ENCODE results near the gene RASA4.
"Not testable (repeated sequence)": the region's sequence is repeated elsewhere in the genome, so short reads cannot be mapped to it uniquely, and the experiment has no call there.

GRCh38 chr7:102636956-102637355 lies 20.4 kb upstream of the RASA4 start:
- not testable (repeated sequence) for TF ChIP-seq CTCF (IDR thresholded peaks at IDR 0.05; ENCODE audit: low read depth, low read length, missing input control); YY1 (IDR thresholded peaks at IDR 0.05); RXRA (IDR thresholded peaks at IDR 0.05); TAF1 (conservative IDR thresholded peaks at IDR 0.05); JUND (IDR thresholded peaks at IDR 0.05); SP1 (IDR thresholded peaks at IDR 0.05); HNF4G (IDR thresholded peaks at IDR 0.05); NR2F2 (IDR thresholded peaks at IDR 0.05); GABPA (IDR thresholded peaks at IDR 0.05 in 1 of 2, conservative IDR thresholded peaks at IDR 0.05 in 1 of 2); RAD21 (IDR thresholded peaks at IDR 0.05); EGR1 (IDR thresholded peaks at IDR 0.05; ENCODE audit: low read depth in 2 of 2); ATF3 (IDR thresholded peaks at IDR 0.05)
- TF ChIP-seq, protein P1, sequence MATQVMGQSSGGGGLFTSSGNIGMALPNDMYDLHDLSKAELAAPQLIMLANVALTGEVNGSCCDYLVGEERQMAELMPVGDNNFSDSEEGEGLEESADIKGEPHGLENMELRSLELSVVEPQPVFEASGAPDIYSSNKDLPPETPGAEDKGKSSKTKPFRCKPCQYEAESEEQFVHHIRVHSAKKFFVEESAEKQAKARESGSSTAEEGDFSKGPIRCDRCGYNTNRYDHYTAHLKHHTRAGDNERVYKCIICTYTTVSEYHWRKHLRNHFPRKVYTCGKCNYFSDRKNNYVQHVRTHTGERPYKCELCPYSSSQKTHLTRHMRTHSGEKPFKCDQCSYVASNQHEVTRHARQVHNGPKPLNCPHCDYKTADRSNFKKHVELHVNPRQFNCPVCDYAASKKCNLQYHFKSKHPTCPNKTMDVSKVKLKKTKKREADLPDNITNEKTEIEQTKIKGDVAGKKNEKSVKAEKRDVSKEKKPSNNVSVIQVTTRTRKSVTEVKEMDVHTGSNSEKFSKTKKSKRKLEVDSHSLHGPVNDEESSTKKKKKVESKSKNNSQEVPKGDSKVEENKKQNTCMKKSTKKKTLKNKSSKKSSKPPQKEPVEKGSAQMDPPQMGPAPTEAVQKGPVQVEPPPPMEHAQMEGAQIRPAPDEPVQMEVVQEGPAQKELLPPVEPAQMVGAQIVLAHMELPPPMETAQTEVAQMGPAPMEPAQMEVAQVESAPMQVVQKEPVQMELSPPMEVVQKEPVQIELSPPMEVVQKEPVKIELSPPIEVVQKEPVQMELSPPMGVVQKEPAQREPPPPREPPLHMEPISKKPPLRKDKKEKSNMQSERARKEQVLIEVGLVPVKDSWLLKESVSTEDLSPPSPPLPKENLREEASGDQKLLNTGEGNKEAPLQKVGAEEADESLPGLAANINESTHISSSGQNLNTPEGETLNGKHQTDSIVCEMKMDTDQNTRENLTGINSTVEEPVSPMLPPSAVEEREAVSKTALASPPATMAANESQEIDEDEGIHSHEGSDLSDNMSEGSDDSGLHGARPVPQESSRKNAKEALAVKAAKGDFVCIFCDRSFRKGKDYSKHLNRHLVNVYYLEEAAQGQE (IDR thresholded peaks at IDR 0.05), result not testable (repeated sequence)
- TF ChIP-seq, protein P2, sequence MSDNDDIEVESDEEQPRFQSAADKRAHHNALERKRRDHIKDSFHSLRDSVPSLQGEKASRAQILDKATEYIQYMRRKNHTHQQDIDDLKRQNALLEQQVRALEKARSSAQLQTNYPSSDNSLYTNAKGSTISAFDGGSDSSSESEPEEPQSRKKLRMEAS (IDR thresholded peaks at IDR 0.05), result not testable (repeated sequence)
